ENCODE data around the gene UBE4A.

The UBE4A gene

DNA sequence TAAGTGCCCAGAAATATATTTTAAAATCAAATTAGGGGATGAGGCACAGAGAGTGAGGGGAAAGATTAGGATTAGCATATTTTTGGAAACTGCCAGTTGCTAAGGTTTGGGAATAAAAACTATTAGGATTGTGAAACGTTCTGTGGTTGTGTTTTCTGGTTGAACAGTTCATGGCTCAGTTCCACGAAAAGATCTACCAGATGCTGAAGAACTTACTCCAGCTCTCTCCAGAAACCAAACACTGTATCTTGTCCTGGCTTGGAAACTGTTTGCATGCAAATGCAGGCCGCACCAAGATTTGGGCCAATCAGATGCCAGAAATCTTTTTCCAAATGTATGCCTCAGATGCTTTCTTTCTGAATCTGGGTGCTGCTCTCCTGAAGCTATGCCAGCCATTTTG lies 15.3 kb downstream of the UBE4A start:
- H3K4me3 ChIP-seq (ENCODE audit: low read depth, low read length) = no peak overlapping the region
- no peak for DNase-seq (ENCODE audit: low read depth)
- TF ChIP-seq, protein P1, sequence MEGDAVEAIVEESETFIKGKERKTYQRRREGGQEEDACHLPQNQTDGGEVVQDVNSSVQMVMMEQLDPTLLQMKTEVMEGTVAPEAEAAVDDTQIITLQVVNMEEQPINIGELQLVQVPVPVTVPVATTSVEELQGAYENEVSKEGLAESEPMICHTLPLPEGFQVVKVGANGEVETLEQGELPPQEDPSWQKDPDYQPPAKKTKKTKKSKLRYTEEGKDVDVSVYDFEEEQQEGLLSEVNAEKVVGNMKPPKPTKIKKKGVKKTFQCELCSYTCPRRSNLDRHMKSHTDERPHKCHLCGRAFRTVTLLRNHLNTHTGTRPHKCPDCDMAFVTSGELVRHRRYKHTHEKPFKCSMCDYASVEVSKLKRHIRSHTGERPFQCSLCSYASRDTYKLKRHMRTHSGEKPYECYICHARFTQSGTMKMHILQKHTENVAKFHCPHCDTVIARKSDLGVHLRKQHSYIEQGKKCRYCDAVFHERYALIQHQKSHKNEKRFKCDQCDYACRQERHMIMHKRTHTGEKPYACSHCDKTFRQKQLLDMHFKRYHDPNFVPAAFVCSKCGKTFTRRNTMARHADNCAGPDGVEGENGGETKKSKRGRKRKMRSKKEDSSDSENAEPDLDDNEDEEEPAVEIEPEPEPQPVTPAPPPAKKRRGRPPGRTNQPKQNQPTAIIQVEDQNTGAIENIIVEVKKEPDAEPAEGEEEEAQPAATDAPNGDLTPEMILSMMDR (IDR thresholded peaks at IDR 0.05; ENCODE audit: low read depth, low read length, missing control alignments) = no peak

DNA sequence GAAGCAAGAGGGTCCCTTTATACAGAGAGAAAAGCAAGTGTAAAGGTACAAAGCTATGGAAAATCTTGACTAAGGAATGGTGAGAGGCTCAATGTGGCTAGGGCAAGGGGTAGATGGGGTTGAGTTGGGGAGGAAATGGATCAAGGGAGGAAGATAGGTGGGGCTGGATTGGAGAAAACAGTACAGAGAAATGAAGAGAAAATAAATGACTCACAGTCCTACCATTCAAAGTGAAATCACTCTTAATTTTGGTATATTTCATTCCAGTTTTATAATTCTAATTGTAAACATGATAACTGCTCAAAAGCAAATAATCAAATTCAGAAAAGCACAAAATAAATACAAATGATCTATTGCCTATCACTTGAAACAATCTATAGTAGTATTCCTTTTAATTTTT lies 16.6 kb downstream of the UBE4A start:
- DNase-seq (ENCODE audit: low read depth) = no peak
- TF ChIP-seq, protein P1 (IDR thresholded peaks at IDR 0.05; ENCODE audit: low read depth, low read length, missing control alignments) = no peak
- H3K4me3 ChIP-seq (ENCODE audit: low read depth, low read length) = no peak overlapping the region

DNA sequence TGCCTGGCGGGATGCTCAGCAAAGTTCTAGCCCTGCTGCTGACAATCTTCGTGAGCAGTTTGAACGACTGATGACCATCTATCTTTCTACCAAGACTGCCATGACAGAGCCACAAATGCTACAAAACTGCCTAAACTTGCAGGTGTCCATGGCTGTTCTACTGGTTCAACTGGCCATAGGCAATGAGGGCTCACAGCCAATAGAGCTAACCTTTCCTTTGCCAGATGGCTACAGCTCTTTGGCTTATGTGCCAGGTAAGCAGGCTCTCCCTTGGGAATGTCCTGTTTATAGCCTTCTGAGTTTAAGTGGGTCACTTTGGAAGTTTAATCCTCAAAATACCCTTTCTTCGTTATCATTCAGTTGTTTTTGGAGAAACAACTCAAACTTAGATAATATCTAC lies 20.1 kb downstream of the UBE4A start:
- TF ChIP-seq, protein P1 (IDR thresholded peaks at IDR 0.05; ENCODE audit: low read depth, low read length, missing control alignments) = no peak
- no peak overlapping the region for H3K4me3 ChIP-seq (ENCODE audit: low read depth, low read length)
- DNase-seq (ENCODE audit: low read depth) = no peak

DNA sequence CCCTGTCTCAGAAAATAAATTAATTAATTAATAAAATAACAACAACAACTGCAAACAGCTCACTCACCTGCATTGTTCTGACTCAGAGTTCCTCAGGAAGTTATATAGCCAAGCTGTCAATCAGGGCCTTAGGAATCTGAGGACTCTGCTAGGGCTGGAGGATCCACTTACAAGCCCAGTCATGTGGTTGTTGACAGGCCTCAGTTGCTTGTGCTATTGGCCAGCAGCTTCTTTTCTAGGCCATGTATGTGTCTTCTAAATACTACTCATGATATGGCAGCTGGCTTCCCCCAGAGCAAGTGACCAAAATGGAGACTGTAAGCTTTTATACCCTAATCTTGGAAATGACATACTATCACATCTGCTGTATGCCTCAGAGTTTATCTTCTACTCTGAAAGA lies 21.2 kb downstream of the UBE4A start:
- DNase-seq (ENCODE audit: low read depth) = no peak

DNA sequence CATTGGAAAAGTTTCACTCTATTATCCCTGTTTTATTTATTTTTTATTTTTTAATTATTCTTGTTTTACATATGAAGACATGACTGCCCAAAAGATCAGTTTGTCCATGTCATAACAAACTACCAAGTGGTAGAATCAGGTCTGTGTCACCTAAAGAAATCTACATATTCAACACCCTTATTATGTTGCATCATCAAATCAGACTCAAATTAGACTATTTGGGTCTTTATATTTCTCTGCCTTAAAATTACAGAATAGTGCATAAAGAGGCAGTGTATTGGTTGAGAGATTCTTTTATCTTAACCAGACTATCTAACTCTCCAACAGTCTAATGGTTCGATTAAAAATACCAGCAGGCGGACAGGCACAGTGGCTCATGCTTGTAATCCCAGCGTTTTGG lies 23.6 kb downstream of the UBE4A start:
- H3K4me3 ChIP-seq (ENCODE audit: low read depth, low read length) = no peak overlapping the region

More for the DNA sequence above, 21.2 kb downstream of the UBE4A start:
- TF ChIP-seq, protein P1 (IDR thresholded peaks at IDR 0.05; ENCODE audit: low read depth, low read length, missing control alignments) = no peak
- H3K4me3 ChIP-seq (ENCODE audit: low read depth, low read length) = no peak overlapping the region

DNA sequence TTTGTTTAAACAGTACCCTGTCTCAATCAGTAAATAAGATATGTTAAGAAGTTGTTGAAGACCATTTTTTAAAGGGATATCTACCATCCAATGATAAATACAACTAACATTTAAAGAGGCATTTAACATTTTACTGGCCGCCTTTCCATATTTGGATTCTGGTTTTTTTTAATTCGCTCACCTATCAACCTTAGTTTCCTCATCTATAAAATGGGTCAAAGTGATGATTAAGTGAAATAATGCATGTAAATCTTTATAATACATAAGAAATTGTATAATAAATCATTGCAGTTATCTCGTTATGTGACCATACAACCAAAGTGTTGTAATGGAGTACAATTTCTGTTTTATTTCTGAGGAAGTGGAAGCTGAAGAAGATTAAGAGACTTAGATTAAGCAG lies 24.3 kb downstream of the UBE4A start:
- TF ChIP-seq, protein P1 (IDR thresholded peaks at IDR 0.05; ENCODE audit: low read depth, low read length, missing control alignments) = no peak
- no peak overlapping the region for H3K4me3 ChIP-seq (ENCODE audit: low read depth, low read length)
- DNase-seq (ENCODE audit: low read depth) = no peak

More for the DNA sequence above, 23.6 kb downstream of the UBE4A start:
- TF ChIP-seq, protein P1 (IDR thresholded peaks at IDR 0.05; ENCODE audit: low read depth, low read length, missing control alignments) = no peak
- DNase-seq (ENCODE audit: low read depth) = no peak

DNA sequence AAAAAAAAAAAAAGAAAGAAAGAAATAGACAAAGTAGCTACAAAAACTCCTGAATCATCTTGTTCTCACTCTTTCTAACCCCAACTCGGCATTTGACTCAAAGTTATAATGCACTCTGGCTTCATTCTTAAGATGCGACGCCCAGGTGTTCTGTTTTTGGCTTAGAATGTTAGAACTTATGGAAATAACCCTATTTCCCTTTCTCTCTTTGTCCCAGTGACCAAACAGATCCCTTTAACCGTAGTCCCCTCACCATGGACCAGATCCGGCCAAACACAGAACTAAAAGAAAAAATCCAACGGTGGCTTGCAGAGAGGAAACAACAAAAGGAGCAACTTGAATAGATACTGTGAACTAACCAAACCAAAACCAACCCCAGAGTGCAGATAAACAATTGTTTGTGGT lies 36.7 kb downstream of the UBE4A start:
- no peak overlapping the region for H3K4me3 ChIP-seq (ENCODE audit: low read depth, low read length)
- TF ChIP-seq, protein P1 (IDR thresholded peaks at IDR 0.05; ENCODE audit: low read depth, low read length, missing control alignments) = no peak
- no peak for DNase-seq (ENCODE audit: low read depth)

Data from GM12864 (cell line).